Calu3 (cell line): ENCODE measurements around the gene ELOVL6. TPM values are rescaled to one million over a fixed set of nuclear protein-coding genes. Genes with fewer than 3 reads are reported as not detected.
"Not testable (repeated sequence)": the region's sequence is repeated elsewhere in the genome, so short reads cannot be mapped to it uniquely, and the experiment has no call there.

Source experiments
- BruUV-seq: library from RNA; stranded (reverse); fragments of 400-500 nt; replicated peaks from 2 replicates; lab custom pipeline; 2021; lab: Mats Ljungman, UMichigan
- CTCF ChIA-PET: fragments of 300-600 bp; sonication (Branson Sonifier 250); formaldehyde crosslinking; loops from one replicate; lab custom pipeline; 2022; ENCODE audit warnings: antibody characterized with exemption; lab: Charles Lee
- DNase-seq: peaks from one replicate; pipeline ENCODE4 v3.0.0; 2022
- H3K27ac Mint-ChIP-seq: one replicate; pipeline ENCODE4 v1.8.0; 2022; ENCODE audit warnings: mixed read lengths; ENCODE audit not compliant: unreplicated experiment
- H3K27me3 Mint-ChIP-seq: one replicate; pipeline ENCODE4 v1.8.0; 2022; ENCODE audit warnings: mixed read lengths; ENCODE audit not compliant: unreplicated experiment
- H3K36me3 Mint-ChIP-seq: one replicate; pipeline ENCODE4 v1.8.0; 2022; ENCODE audit warnings: mild to moderate bottlenecking, moderate library complexity, mixed read lengths; ENCODE audit not compliant: insufficient read depth, unreplicated experiment
- H3K4me1 Mint-ChIP-seq: one replicate; pipeline ENCODE4 v1.8.0; 2022; ENCODE audit warnings: mild to moderate bottlenecking, low read depth, mixed read lengths; ENCODE audit not compliant: unreplicated experiment
- H3K4me3 Mint-ChIP-seq: one replicate; pipeline ENCODE4 v1.8.0; 2022; ENCODE audit warnings: mild to moderate bottlenecking, low read depth, moderate library complexity, mixed read lengths; ENCODE audit not compliant: unreplicated experiment
- H3K9me3 Mint-ChIP-seq: one replicate; pipeline ENCODE4 v1.8.0; 2022; ENCODE audit warnings: low read depth, mixed read lengths; ENCODE audit not compliant: unreplicated experiment
- CTCF ChIP-seq: fragments of 200-600 bp; IDR thresholded peaks from one replicate; pipeline ENCODE4 v1.8.0; 2022; ENCODE audit warnings: antibody characterized with exemption; ENCODE audit not compliant: unreplicated experiment
- intact Hi-C: fragments of 100-400 bp; cut with micrococcal nuclease; formaldehyde crosslinking; loops from one replicate; pipeline ENCODE4 v1.10.0; 2022; ENCODE audit not compliant: unreplicated experiment
- total RNA-seq: library from RNA; stranded (reverse); gene quantifications from 2 replicates; pipeline ENCODE4 v1.2.3, GENCODE V29; 2022

Gene ELOVL6
- total RNA-seq, 1 experiment from 2014 or later = 26.1 TPM

GRCh38 chr4:110224142-110224541 lies 25.7 kb upstream of the ELOVL6 start:
- Mint-ChIP-seq H3K36me3 (no peaks in the 10 kb centered on the region), H3K4me1 (peaks cover 7% of the 10 kb centered on the region), H3K27ac (no peak overlapping the region), H3K27me3 (no peaks in the 10 kb centered on the region), H3K4me3 (no peak overlapping the region), H3K9me3 (peaks cover 3% of the 10 kb centered on the region)
- intact Hi-C loops = no loop called here
- TF ChIP-seq CTCF = no peak
- DNase-seq = no peak
- no TSS peak for BruUV-seq
- CTCF ChIA-PET = no interaction called here

GRCh38 chr4:110218935-110219334 lies 20.5 kb upstream of the ELOVL6 start:
- DNase-seq, H3K9me3 Mint-ChIP-seq, H3K27me3 Mint-ChIP-seq, H3K4me1 Mint-ChIP-seq, CTCF ChIA-PET, H3K27ac Mint-ChIP-seq, BruUV-seq, H3K4me3 Mint-ChIP-seq, intact Hi-C loops, H3K36me3 Mint-ChIP-seq: not testable (repeated sequence)

GRCh38 chr4:110217181-110217580 lies 18.8 kb upstream of the ELOVL6 start:
- H3K4me3 Mint-ChIP-seq, H3K27me3 Mint-ChIP-seq, H3K4me1 Mint-ChIP-seq, H3K27ac Mint-ChIP-seq, DNase-seq, H3K36me3 Mint-ChIP-seq, BruUV-seq, CTCF ChIA-PET, intact Hi-C loops, H3K9me3 Mint-ChIP-seq: not testable (repeated sequence)

GRCh38 chr4:110216129-110216528 lies 17.7 kb upstream of the ELOVL6 start:
- Mint-ChIP-seq H3K27ac (no peak overlapping the region), H3K9me3 (peaks cover 8% of the 10 kb centered on the region), H3K4me1 (peaks cover 7% of the 10 kb centered on the region), H3K27me3 (no peaks in the 10 kb centered on the region), H3K4me3 (no peak overlapping the region), H3K36me3 (no peaks in the 10 kb centered on the region)
- no peak for DNase-seq
- CTCF ChIA-PET = no interaction called here
- TF ChIP-seq CTCF = no peak
- intact Hi-C loops = no loop called here
- no TSS peak for BruUV-seq

GRCh38 chr4:110211770-110212061 lies 13.3 kb upstream of the ELOVL6 start:
- no peak for DNase-seq
- intact Hi-C loops = loop anchor here (2.0 kb wide), 1 partner anchor 161 kb away; no protein-coding TSS in a partner anchor
- TF ChIP-seq CTCF = no peak
- Mint-ChIP-seq H3K9me3 (no peaks in the 10 kb centered on the region), H3K27ac (no peak overlapping the region), H3K4me3 (no peak overlapping the region), H3K27me3 (no peaks in the 10 kb centered on the region), H3K4me1 (peaks cover 7% of the 10 kb centered on the region), H3K36me3 (no peaks in the 10 kb centered on the region)
- BruUV-seq = no TSS peak
- CTCF ChIA-PET = interaction anchor here (0.7 kb wide), 1 partner anchor 161 kb away, joined by 3 read pairs; no protein-coding TSS in a partner anchor
